H1 (cell line): ENCODE measurements around the gene MPZL3. TPM values are rescaled to one million over a fixed set of nuclear protein-coding genes. Genes with fewer than 3 reads are reported as not detected.

ENCODE experiments used
- CTCF ChIA-PET: fragments of 300-600 bp; sonication (Branson Sonifier 250); formaldehyde crosslinking; loops from one replicate; lab custom pipeline; 2021; ENCODE audit not compliant: partially characterized antibody; lab: Charles Lee
- POLR2A ChIA-PET: fragments of 300-600 bp; sonication (Branson Sonifier 250); formaldehyde crosslinking; loops from one replicate; lab custom pipeline; 2021; ENCODE audit warnings: inconsistent platforms; ENCODE audit not compliant: partially characterized antibody; lab: Charles Lee
- DNase-seq, 2 experiments: peaks; one replicate each; pipeline versions ENCODE4 v3.0.0 to v3.0.0-alpha.2; 2010 to 2022; ENCODE audit warnings: low spot score in 2 of 2, low read depth in 1 of 2, mixed read lengths in 1 of 2
- FAIRE-seq: peaks from 2 replicates; lab custom pipeline; 2011; peaks lifted over from hg19 to GRCh38; lab: Jason Lieb, UNC
- H2AFZ ChIP-seq: 2 replicates; pipeline ENCODE4 v1.8.1; 2012; ENCODE audit warnings: low read length, inconsistent platforms
- H2AK5ac ChIP-seq: 2 replicates; pipeline ENCODE4 v1.6.1; 2013; ENCODE audit warnings: low read depth, low read length
- H2BK120ac ChIP-seq: replicated peaks from 2 replicates; pipeline ENCODE3; 2013; ENCODE audit warnings: low read depth, low read length, inconsistent platforms
- H2BK12ac ChIP-seq: 2 replicates; pipeline ENCODE4 v1.6.1; 2013; ENCODE audit warnings: low read depth, low read length
- H2BK15ac ChIP-seq: 2 replicates; pipeline ENCODE4 v1.6.1; 2013; ENCODE audit warnings: low read length
- H2BK20ac ChIP-seq: 2 replicates; pipeline ENCODE4 v1.6.1; 2013; ENCODE audit warnings: low read length
- H2BK5ac ChIP-seq: 2 replicates; pipeline ENCODE4 v1.6.1; 2013; ENCODE audit warnings: low read depth, low read length
- H3K14ac ChIP-seq: 2 replicates; pipeline ENCODE4 v1.6.1; 2013; ENCODE audit warnings: inconsistent platforms; ENCODE audit not compliant: insufficient read length
- H3K18ac ChIP-seq: 2 replicates; pipeline ENCODE4 v1.6.1; 2013; ENCODE audit warnings: low read length; ENCODE audit errors: extremely low read depth
- H3K23ac ChIP-seq: 2 replicates; pipeline ENCODE4 v1.6.1; 2013; ENCODE audit warnings: inconsistent platforms; ENCODE audit not compliant: insufficient read length
- H3K23me2 ChIP-seq: 2 replicates; pipeline ENCODE4 v1.6.1; 2013; ENCODE audit warnings: low read depth, low read length
- H3K27ac ChIP-seq: 2 replicates; pipeline ENCODE4 v1.6.1; 2011; ENCODE audit warnings: low read depth, low read length, inconsistent platforms
- H3K27me3 ChIP-seq, 4 experiments: replicated peaks in 1 of 4; 1 replicate in 1 of 4; 2 replicates in 3 of 4; pipeline versions ENCODE4 v1.6.1 to v1.8.1; 2011 to 2013; ENCODE audit warnings: low read length in 3 of 4, mild to moderate bottlenecking in 3 of 4, inconsistent platforms in 2 of 4, mixed read lengths in 2 of 4, moderate library complexity in 1 of 4; ENCODE audit not compliant: control insufficient read depth in 3 of 4, insufficient read depth in 3 of 4; ENCODE audit errors: extremely low read depth in 1 of 4
- H3K36me3 ChIP-seq, 4 experiments: 2 replicates each; pipeline versions ENCODE4 v1.6.1 to v1.8.1; 2011 to 2013; ENCODE audit warnings: mild to moderate bottlenecking in 4 of 4, low read length in 3 of 4, moderate library complexity in 2 of 4, control low read depth in 1 of 4, inconsistent platforms in 1 of 4; ENCODE audit not compliant: insufficient read depth in 4 of 4, control insufficient read depth in 2 of 4
- H3K4ac ChIP-seq: replicated peaks from 2 replicates; pipeline ENCODE3; 2013; ENCODE audit warnings: low read length, low read depth, mixed read lengths, inconsistent platforms; ENCODE audit not compliant: insufficient read length
- H3K4me1 ChIP-seq, 4 experiments: replicated peaks in 1 of 4; 1 replicate in 1 of 4; 2 replicates in 3 of 4; pipeline versions ENCODE4 v1.6.1 to v1.8.1; 2011 to 2013; ENCODE audit warnings: low read length in 3 of 4, inconsistent platforms in 2 of 4, mixed read lengths in 1 of 4; ENCODE audit not compliant: insufficient read depth in 4 of 4, control insufficient read depth in 3 of 4
- H3K4me2 ChIP-seq, 2 experiments: 2 replicates each; pipeline versions ENCODE4 v1.6.1 to v1.8.1; 2011 to 2013; ENCODE audit warnings: low read depth in 2 of 2, low read length in 2 of 2, control low read depth in 1 of 2, inconsistent platforms in 1 of 2, mild to moderate bottlenecking in 1 of 2; ENCODE audit not compliant: insufficient read depth in 1 of 2
- H3K4me3 ChIP-seq, 4 experiments: fragments of 200-600, 300-600 bp in 1 of 4; sonication (generic), shearing (Covaris generic), sonication (Bioruptor Twin) in 1 of 4; 2 replicates each; pipeline versions ENCODE4 v1.5.1 to v1.8.1; 2011 to 2016; ENCODE audit warnings: low read length in 4 of 4, low read depth in 3 of 4, control low read depth in 2 of 4, inconsistent platforms in 2 of 4, mild to moderate bottlenecking in 2 of 4, mixed read lengths in 1 of 4, moderate library complexity in 1 of 4; ENCODE audit not compliant: insufficient read depth in 2 of 4; ENCODE audit errors: extremely low read depth in 1 of 4
- H3K56ac ChIP-seq: replicated peaks from 2 replicates; pipeline ENCODE3; 2013; ENCODE audit warnings: low read depth, mild to moderate bottlenecking, mixed read lengths, low read length, inconsistent platforms; ENCODE audit not compliant: insufficient read length
- H3K79me1 ChIP-seq: 2 replicates; pipeline ENCODE4 v1.6.1; 2013; ENCODE audit warnings: low read depth, low read length, control low read depth
- H3K79me2 ChIP-seq, 2 experiments: 2 replicates each; pipeline versions ENCODE4 v1.6.1 to v1.8.1; 2012 to 2013; ENCODE audit warnings: low read length in 2 of 2, mild to moderate bottlenecking in 2 of 2, inconsistent platforms in 1 of 2; ENCODE audit not compliant: insufficient read depth in 2 of 2, control insufficient read depth in 1 of 2
- H3K9ac ChIP-seq, 4 experiments: replicated peaks in 1 of 4; 1 replicate in 1 of 4; 2 replicates in 3 of 4; pipeline versions ENCODE4 v1.6.1 to v1.8.1; 2011 to 2013; ENCODE audit warnings: low read depth in 3 of 4, low read length in 3 of 4, control low read depth in 2 of 4, mild to moderate bottlenecking in 2 of 4, moderate library complexity in 2 of 4, inconsistent platforms in 1 of 4; ENCODE audit errors: extremely low read depth in 1 of 4
- H3K9me3 ChIP-seq, 2 experiments: 2 replicates each; pipeline versions ENCODE4 v1.6.1 to v1.8.1; 2012 to 2013; ENCODE audit warnings: mild to moderate bottlenecking in 2 of 2, moderate library complexity in 2 of 2, control low read depth in 1 of 2, inconsistent platforms in 1 of 2, low read depth in 1 of 2, low read length in 1 of 2, mixed read lengths in 1 of 2; ENCODE audit not compliant: insufficient read depth in 2 of 2
- H4K20me1 ChIP-seq, 2 experiments: replicated peaks in 1 of 2; 2 replicates each; pipeline versions ENCODE3 to v1.8.1; 2011 to 2013; ENCODE audit warnings: inconsistent platforms in 2 of 2, low read length in 2 of 2, mild to moderate bottlenecking in 1 of 2; ENCODE audit not compliant: insufficient read depth in 2 of 2, control insufficient read depth in 1 of 2
- H4K5ac ChIP-seq: 2 replicates; pipeline ENCODE4 v1.6.1; 2013; ENCODE audit warnings: low read length, low read depth, mixed read lengths, inconsistent platforms; ENCODE audit not compliant: insufficient read length
- H4K8ac ChIP-seq: 2 replicates; pipeline ENCODE4 v1.8.0; 2013; ENCODE audit warnings: mild to moderate bottlenecking, moderate library complexity, low read length, inconsistent platforms; ENCODE audit not compliant: insufficient read depth; ENCODE audit errors: extremely low read depth
- H4K91ac ChIP-seq: replicated peaks from 2 replicates; pipeline ENCODE3; 2013; ENCODE audit warnings: low read length, mixed read lengths, inconsistent platforms; ENCODE audit not compliant: insufficient read length
- BCL11A ChIP-seq, 2 experiments: IDR thresholded peaks; one replicate each; pipeline ENCODE4 v1.6.1; 2011; ENCODE audit warnings: low read depth in 2 of 2, low read length in 2 of 2, mild to moderate bottlenecking in 2 of 2
- CHD1 ChIP-seq: IDR thresholded peaks from 2 replicates; pipeline ENCODE4 v1.6.1; 2012; ENCODE audit warnings: low read depth, low read length, improper control_type of control experiment
- FOSL1 ChIP-seq: IDR thresholded peaks from 2 replicates; pipeline ENCODE4 v1.6.1; 2011; ENCODE audit warnings: mild to moderate bottlenecking, low read depth, low read length, moderate library complexity; ENCODE audit not compliant: insufficient read depth
- SIX5 ChIP-seq: IDR thresholded peaks from 2 replicates; pipeline ENCODE4 v1.6.1; 2011; ENCODE audit warnings: mild to moderate bottlenecking, low read depth, low read length
- TAF7 ChIP-seq: optimal IDR thresholded peaks from 2 replicates; pipeline ENCODE3; 2011; ENCODE audit warnings: low read depth, mild to moderate bottlenecking, inconsistent platforms, low read length, moderate library complexity, borderline replicate concordance
- TCF12 ChIP-seq: IDR thresholded peaks from 2 replicates; pipeline ENCODE4 v1.6.1; 2011; ENCODE audit warnings: low read depth, mild to moderate bottlenecking, low read length
- WGBS, 2 experiments: shearing (Covaris generic) in 1 of 2; methylation state at CpG; one replicate each; pipeline versions ENCODE4 v1.1.6 to v1.1.7; 2013 to 2015; ENCODE audit warnings: low lambda C conversion rate in 2 of 2, mixed read lengths in 2 of 2, inconsistent platforms in 1 of 2, low coverage in 1 of 2, missing lambda C conversion rate in 1 of 2; ENCODE audit not compliant: insufficient replicate concordance in 2 of 2, insufficient coverage in 1 of 2, insufficient read length in 1 of 2; ENCODE audit errors: extremely low coverage in 1 of 2, missing lambda C conversion rate in 1 of 2; 5-methylcytosine and 5-hydroxymethylcytosine counted together
- polyA plus RNA-seq, 7 experiments: library from polyadenylated mRNA; depleted of rRNA in 3 of 7; stranded (reverse) in 5 of 7; unstranded in 2 of 7; fragments of >200 nt in 5 of 7; fragments of 200-250 nt in 2 of 7; gene quantifications; 1 replicate in 5 of 7; 2 replicates in 1 of 7; 4 replicates in 1 of 7; pipeline versions ENCODE4 v1.2.1 to v1.2.3, GENCODE V29; 2011 to 2013; ENCODE audit warnings: missing spikeins in 2 of 7, mixed read lengths in 2 of 7
- total RNA-seq: library from RNA; stranded (reverse); fragmentation: NEBNext Ultra II Directional; extraction: Animal tissue kit (Norgen Biotek cat#: 25700); gene quantifications from 2 replicates; pipeline ENCODE4 v1.2.1, GENCODE V29; 2021

The MPZL3 gene
- total and polyA plus RNA-seq, 2 of the 8 experiments (the other 6 are each of a cell fraction or from before 2014, with no cell fraction given), result 1.1 to 3.9 TPM

- FAIRE-seq (no peak), DNase-seq (no peak)
- Histone ChIP-seq H3K4ac (no peak overlapping the region), H3K79me2 (no peaks in the 10 kb centered on the region), H4K91ac (no peak overlapping the region), H3K4me3 (no peak overlapping the region), H4K8ac (no peak overlapping the region; the same call in 1 of the 2 replicates), H2BK120ac (no peak overlapping the region), H3K56ac (no peak overlapping the region), H3K4me1 (peaks cover 0 to 4% (median 0%) of the 10 kb centered on the region in 4 experiments; a peak in 1 of 7 replicates), H4K20me1 (no peaks in the 10 kb centered on the region), H4K5ac (no peak overlapping the region), H3K27ac (no peak overlapping the region), H2BK12ac (no peak overlapping the region), H2BK15ac (peak overlapping the region; percentile 18; the same call in 1 of the 2 replicates), H2AFZ (no peak overlapping the region), H3K9me3 (no peaks in the 10 kb centered on the region), H3K23me2 (peaks cover 2% of the 10 kb centered on the region; the same call in 1 of the 2 replicates), H3K14ac (no peak overlapping the region), H3K27me3 (peaks cover 0 to 2% (median under 1%) of the 10 kb centered on the region in 4 experiments; a peak in 2 of 7 replicates), H3K4me2 (no peak overlapping the region), H2BK20ac (no peak overlapping the region), H3K23ac (no peak overlapping the region), H2AK5ac (no peak overlapping the region), H2BK5ac (no peak overlapping the region), H3K18ac (no peak overlapping the region), H3K79me1 (no peaks in the 10 kb centered on the region), H3K36me3 (no peaks in the 10 kb centered on the region), H3K9ac (no peak overlapping the region)
- ChIA-PET CTCF (interaction anchor here (0.7 to 1.6 kb wide), 8 partner anchors 11 to 150 kb away, joined by 3 to 5 read pairs (median 3); no protein-coding TSS in a partner anchor), POLR2A (no interaction called here)
- WGBS, 2 experiments, result 93% methylated on average over 7 of the region's 7 CpGs; no CpG with 5 or more reads in 1 of the 2 experiments
- TF ChIP-seq FOSL1, result no peak
- no peak for TF ChIP-seq SIX5
- TF ChIP-seq TCF12, result no peak
- no peak for TF ChIP-seq TAF7
- no peak for TF ChIP-seq BCL11A (IDR thresholded peaks at IDR 0.05; ENCODE audit: low read depth in 2 of 2, low read length in 2 of 2)
- TF ChIP-seq CHD1, result no peak
These were observed 49.4 kb downstream of the MPZL3 start for GRCh38 chr11:118202599-118203422.
